ENCODE results near the gene SLC7A7.
A peak's percentile ranks its signal among the peaks of the same experiment; 100 is the strongest.
"Not testable (repeated sequence)": the region's sequence is repeated elsewhere in the genome, so short reads cannot be mapped to it uniquely, and the experiment has no call there.

The SLC7A7 gene

DNA sequence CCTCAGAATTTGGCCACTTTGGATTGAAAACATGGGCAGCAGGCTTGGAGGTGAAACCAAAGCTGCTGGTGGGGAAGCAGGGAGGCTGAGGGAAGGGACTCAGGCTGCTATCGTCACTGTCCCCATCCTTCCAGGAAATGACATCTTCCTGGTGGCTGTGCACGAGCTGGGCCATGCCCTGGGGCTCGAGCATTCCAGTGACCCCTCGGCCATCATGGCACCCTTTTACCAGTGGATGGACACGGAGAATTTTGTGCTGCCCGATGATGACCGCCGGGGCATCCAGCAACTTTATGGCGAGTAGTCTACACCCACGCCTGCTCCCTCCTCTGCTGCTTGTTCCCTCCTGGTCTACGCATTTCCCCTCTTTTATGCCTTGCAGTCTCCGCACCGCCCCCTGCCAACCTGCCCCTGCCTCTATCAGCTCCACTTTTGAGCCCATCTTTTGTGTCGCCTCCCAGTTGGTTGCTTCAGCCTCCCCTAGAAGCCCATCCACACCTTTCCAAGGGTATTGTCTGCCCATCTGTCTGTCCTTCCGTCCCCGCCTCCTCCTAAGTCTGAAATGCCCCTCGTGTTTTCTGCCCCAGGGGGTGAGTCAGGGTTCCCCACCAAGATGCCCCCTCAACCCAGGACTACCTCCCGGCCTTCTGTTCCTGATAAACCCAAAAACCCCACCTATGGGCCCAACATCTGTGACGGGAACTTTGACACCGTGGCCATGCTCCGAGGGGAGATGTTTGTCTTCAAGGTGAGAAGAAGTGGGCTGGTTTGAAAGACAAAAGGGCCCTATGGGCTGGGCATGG lies 28.1 kb upstream of the SLC7A7 start:
- DNase-seq: no peak

DNA sequence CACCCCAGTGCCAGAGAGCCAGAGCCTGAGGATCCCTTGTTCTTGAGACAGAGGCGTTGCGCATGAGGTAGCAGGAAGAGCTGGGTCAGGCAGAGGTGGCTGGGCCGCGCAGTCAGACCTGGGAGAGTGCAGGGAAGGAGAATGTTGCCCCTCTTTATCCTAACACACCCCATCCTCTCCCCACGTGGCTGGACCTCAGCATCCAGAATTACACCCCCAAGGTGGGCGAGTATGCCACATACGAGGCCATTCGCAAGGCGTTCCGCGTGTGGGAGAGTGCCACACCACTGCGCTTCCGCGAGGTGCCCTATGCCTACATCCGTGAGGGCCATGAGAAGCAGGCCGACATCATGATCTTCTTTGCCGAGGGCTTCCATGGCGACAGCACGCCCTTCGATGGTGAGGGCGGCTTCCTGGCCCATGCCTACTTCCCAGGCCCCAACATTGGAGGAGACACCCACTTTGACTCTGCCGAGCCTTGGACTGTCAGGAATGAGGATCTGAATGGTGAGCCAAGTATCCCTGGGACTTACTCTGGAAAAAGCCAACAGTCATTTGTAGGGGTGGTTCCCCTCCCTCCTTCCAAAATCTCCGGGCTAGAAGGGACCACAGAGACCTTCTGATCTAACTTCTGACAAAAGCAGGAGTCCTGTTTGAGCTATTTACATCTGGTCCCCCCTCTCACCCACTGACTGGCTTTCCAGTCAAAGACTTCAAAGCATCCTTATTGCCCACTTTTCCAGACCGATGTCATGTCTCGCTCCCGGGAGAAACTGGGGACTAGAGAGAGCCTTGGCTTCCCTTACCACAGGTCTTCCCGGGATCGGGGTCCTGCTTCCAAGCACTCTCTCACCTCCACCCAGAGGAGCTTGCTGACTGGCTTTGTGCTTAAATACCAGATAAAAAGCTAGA lies 27.2 kb upstream of the SLC7A7 start:
- no peak for DNase-seq

DNA sequence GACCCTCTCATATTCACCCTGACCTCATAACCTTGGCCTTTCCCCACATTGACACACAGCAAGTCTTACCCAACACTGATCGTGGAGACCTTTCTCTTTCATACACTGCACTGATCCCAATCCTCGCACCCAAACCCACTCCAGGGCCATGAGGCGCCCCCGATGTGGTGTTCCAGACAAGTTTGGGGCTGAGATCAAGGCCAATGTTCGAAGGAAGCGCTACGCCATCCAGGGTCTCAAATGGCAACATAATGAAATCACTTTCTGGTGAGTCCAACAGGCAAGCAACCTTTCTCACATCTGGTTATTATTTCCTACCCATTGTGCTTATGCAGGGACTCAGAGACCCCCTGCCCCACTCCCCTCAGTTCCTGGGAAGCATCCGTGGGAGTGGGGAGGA lies 26.5 kb upstream of the SLC7A7 start:
- no peak for DNase-seq

DNA sequence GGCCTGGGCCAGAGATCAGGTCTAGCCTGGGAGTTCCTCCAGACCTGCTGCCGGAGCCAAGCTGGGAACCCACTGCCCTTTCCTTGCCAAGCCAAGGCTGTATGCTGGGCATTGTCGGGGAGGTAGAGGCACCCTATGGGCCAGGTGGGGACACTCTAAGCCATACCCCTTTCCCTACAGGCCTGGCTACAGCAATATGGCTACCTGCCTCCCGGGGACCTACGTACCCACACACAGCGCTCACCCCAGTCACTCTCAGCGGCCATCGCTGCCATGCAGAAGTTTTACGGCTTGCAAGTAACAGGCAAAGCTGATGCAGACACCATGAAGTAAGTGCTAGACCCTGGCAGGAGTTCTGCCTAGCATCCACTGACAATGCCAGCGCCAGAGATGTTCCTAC lies 26.1 kb upstream of the SLC7A7 start:
- no peak for DNase-seq

DNA sequence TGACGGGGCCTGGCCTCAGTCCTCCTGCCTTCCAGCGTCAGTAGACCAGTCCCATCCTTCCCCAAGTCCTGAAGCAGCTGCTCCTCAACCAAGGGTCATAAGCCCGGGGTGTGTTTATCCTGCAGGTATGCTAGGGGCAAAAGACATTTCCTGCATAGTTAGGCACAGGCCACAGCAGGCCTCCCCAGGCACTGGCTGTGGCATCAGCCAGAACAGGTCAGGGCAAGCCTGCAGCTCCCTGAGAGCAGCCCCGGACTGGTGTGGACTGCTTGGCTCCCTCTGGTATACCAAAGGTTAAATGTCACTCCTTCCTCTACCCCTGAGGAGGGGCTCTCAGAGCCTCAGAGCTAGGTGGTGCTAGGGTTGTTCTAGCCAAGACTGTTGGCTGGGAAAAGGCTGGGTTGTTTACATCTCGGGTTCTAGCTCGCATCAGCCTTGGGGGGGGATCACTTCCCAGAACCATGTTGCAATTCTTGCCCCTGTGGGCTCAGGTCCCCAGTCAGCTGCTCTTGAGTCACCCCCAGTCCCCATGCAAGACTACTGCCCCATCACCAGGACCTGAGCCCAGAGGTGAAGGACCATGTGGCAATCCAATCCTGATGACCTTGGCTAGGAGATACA lies 24.0 kb upstream of the SLC7A7 start:
- DNase-seq: no peak

DNA sequence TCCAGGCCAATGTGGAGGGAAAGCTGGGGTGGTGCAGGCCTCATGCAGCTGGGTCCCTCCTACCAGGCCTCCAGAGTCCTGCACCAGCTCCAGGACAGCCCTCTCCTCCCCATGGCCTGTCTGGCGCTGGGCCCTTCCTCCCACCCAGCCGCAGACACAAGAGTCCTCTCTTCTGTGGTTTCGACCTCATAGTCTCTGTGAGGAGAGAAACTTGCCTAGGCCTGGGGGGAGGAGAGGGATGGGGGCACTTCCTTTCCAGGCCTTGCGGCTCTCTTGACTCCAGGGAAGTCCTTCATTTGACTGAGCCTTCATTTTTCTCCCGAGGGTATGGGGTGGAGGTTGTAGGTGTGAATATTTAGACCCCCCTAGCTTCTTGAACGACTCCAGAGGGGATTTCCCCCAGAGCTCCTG lies 23.4 kb upstream of the SLC7A7 start:
- DNase-seq: no peak

DNA sequence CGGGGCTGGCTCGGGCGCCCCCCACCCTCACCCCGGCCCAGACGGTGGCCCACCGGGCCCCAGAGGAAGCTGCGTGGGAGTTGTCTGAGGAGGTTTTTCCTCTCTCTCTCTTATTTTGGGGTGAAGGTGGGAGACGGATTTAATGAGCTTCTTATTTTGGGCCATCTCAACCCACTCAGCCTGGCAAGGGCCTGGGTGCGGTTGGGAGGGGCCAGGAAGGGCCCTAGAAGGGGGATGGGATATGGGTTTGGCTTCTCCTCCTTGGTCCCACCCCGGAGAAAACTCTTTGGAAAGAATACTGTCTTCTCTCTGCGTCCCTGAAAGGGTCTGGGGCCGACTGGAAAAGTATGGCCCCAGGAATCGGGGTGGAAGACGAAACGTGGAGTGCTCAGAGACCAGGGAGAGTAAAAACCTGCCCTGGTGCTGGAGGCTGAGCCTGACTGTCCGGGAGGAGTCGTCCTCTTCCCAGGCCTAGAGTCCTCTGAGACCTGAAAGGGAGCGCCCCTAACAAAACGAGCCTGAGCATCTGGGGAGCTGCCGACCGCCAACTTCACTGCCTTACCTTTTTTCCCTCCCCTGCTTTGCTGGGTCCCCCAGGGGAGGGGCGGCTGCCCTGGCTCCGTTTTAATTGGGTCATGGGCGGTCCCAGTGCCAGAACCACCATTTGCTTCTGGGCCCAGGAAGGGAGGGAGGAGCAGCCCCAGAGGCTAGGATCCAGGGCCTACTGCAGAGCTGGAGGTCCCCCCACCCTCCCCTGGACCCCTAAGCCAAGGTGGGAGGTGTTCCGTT lies 22.7 kb upstream of the SLC7A7 start:
- no peak for DNase-seq

DNA sequence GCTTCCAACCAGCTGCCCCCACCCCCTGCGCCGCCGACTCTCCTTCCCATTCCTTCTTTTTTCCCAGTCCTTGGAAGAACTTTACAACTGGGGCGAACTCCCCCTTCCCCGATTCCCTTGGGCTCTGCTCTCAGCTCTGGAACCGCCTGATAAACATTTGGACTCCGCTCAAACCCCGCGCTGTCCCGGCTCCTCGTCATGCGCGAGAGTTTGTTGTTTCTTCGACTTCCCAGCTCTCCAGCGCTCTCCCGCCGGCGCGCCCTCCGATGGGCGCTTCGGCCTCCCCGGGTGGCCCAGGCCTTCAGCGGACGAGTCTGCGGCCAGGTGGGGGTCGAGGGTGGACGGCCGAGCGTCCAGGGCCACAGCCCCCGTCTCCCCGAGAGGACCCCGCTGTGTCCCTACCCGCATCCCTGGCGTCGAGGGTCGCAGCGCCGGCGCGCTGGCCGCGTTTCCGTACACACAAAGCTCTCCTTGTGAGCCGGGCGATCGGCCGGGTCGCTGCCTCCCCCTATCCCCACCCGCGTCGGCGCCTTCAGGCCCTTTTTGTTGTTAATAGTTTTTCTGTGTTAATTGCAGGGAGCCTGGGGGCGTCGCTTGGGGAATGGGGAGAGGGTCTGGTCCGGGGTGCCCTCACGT lies 22.0 kb upstream of the SLC7A7 start:
- DNase-seq: no peak

DNA sequence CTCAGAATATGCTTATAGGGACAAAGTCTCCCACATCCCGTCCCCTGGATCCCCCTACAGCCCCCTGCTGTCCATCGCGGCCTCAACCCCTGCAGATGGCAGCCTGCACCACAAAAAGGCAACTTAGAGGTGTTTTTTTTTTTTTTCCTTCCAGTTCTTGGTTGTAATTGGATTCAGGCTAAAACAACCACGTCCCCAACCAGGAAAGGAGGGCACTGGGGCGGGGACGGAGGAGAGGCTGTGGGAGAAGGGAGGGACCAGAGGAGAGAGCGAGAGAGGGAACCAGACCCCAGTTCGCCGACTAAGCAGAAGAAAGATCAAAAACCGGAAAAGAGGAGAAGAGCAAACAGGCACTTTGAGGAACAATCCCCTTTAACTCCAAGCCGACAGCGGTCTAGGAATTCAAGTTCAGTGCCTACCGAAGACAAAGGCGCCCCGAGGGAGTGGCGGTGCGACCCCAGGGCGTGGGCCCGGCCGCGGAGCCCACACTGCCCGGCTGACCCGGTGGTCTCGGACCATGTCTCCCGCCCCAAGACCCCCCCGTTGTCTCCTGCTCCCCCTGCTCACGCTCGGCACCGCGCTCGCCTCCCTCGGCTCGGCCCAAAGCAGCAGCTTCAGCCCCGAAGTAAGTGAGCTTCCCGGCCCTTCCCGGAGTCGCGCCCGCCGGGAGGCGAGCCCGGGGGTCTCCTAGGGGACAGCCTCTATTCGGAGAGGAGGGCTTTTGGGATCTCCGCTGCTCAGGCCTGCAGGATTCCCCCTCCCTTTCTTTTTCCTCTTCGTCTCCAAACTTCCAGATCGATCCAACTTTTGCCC lies 21.3 kb upstream of the SLC7A7 start, which contains the start of gene MMP14:
MMP14 (plus strand) TSS at position 285 of the 813 bp plus-strand sequence; CDS start at position 518, 233 bp downstream.
- DNase-seq: peak; percentile 48

DNA sequence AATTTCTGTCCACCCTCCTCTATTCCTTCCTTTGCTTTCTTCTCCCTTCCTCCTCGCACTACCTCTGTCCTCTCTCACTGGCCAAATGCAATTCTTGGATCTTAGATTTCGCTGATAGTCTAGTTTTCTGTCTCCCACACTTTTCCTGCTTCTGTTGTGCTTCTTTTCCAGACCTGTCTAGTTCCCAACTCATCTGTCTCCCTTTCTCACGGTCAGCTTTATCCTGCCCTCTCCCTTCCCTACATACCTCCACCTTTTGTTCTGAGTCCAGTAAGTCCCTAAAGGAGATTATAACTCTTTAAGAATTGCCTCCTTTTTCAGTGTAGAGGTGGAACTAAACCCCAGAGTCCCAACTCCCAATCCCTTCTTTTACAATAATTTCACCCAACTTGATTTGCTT lies 20.3 kb upstream of the SLC7A7 start:
- DNase-seq: no peak

DNA sequence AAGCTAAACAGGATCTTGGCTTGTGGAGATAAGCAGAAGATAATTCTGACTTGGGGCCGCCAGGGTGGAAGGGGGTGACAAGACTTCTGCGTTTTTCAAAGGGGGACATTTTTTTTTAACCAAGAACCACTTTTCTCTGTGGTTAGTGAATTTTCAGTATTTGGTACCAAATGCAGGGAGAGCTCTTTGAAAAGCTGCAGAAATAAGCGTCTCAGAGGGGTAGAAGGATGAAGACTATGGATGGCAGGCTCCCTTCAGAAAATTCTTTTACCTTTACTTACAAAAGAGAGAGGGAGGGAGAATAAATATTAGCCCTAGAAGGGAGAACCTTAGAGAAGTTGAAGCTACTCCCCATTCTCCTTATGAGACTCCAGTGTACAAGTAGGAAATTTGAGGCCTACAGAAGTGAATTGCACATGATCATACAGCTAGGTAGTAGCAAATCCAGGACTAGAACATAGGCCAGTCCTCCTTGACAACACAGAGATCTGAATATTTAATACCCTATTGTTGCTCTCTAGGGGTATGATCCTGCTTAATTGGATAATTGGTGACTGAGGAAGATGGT lies 15.3 kb upstream of the SLC7A7 start:
- DNase-seq: no peak

DNA sequence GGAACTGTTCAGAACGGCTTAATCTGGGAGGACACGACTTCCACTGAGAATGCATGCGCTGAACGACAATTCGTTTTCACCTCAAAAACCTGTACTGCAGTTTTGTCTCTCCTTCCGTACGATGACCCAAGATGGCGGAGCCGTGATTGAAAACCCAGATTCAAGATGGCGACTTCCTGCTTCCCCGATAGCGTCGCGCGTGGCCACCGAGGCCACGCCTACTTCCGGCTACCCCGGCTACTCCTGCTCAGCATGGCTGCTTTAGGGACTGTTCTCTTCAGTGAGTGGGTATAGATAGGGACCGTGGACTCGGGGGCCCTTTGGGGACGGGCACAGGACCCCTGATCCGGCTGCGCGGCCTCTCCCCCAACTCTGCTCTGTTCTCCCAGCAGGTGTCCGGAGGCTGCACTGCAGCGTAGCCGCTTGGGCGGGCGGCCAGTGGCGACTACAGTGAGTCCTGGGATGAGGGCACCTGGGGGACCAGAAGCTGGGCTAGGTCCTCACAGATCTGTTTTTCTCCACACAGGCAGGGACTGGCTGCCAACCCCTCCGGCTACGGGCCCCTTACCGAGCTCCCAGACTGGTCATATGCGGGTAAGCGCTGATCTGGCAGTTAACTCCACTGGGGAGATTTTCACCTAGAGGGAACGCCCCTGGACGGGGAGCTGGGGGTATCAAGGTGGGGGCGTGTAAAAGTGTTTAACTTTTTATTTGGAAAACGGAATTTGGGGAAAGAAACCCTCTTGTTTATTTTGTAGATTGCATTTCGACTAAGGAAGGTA lies 14.6 kb upstream of the SLC7A7 start, which contains the start of gene MRPL52:
MRPL52 (plus strand) TSS at position 227 of the 782 bp plus-strand sequence; CDS start at position 253, 26 bp downstream.
- DNase-seq: peak; percentile 88

DNA sequence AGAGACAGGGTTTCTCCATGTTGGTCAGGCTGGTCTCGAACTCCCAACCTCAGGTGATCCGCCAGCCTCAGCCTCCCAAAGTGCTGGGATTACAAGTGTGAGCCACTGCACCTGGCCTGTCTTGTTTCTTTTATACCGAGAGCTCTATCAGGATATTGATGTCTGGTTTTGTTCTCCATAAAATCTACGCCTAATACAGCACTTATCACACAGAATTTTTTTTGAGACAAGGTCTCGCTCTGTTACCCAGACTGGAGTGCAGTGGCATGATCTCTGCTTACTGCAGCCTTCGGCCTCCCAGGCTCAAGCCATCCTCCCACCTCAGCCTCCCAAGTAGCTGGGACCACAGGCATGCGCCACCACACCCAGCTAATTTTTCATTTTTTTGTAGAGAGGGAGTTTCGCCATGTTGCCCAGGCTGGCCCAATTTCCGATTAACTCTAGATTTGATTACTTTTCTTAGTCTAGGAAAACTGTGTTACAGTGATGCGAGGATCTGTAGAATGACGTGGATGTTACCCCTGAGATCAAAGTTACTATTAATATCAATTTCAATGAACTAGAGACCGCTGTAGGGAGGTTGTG lies 13.9 kb upstream of the SLC7A7 start:
- not testable (repeated sequence) for DNase-seq

DNA sequence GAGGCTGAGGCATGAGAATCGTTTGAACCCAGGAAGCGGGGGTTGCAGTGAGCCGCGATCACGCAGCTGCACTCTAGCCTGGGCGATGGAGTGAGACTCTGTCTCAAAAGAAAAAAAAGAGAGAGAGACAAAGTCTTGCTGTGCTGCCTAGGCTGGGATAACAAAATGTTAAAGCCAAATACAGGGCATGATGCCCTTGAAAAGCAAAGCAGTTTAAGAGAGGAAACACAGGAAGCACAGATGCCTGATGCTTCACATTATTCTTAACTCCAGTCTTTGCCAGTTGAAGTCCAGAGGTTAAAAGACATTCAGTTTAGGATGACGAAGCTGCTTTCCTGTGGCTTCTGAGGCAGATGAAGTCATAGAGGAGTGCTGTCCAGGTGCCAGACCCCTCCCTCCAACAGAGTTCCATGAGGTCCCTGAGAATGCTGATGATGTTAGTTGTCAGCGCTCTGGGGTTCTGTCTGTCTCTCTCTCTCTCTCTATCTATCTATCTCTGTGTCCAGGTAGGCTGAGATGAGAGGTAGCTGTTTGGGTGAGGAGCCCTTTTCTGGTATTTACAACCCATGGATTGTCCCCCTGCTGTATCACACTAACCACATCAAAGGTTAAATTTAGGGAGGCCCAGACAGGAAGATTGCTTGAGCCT lies 9.6 kb upstream of the SLC7A7 start:
- DNase-seq: peak; percentile 94

DNA sequence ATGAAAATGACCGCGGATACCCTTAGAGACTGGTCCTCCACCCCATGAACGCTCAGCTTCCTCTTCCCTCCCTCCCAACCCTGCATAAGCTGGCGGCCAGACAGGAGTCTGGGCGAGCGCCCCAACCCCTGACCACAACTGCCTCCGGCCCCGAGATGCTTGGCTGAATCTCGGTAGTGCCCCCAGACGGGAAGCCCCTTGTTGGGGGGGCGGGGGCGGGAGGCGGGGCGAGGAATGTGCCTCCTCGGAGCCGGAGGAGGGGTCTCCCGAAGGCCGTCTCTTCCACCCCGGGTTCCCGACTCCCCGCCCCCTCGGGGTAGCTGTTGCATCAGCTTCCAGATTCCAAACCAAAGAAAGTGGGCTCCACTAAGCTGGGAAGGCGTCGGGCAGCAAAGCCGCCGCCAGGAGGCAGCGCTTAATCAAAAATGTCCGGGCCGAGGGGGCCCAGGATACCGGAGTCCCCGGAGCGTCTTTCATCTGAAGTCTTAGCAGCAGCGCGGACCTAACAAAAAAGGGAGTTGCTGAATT lies 7.4 kb upstream of the SLC7A7 start:
- DNase-seq: peak; percentile 84

DNA sequence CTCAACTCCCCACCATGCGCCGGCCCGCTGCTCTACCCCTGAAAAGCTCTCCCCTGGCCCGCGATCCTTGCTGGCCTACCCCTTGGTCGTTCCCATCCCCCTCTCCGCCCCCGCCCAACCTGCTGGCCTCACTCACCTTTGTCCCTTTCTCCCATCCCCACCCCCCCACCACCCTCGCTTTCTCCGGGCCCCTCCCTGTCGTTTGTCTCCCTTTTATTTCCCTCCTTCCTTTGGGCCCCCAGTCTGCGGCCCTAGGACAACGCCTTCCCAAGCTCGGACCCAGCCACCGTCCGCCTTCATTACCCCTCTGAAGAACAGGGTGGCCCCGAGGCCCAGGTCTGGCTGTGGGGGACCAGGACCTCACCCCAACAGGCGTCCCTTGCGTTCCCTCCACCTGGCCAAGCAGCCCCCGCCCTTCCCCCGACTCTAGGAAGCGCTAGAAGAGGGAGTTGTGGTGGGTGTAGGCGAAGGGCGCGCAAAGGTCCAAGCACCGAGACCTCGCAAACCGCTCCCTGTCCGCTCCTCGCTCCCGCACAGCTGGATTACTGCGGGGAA lies 6.9 kb upstream of the SLC7A7 start:
- DNase-seq: no peak

DNA sequence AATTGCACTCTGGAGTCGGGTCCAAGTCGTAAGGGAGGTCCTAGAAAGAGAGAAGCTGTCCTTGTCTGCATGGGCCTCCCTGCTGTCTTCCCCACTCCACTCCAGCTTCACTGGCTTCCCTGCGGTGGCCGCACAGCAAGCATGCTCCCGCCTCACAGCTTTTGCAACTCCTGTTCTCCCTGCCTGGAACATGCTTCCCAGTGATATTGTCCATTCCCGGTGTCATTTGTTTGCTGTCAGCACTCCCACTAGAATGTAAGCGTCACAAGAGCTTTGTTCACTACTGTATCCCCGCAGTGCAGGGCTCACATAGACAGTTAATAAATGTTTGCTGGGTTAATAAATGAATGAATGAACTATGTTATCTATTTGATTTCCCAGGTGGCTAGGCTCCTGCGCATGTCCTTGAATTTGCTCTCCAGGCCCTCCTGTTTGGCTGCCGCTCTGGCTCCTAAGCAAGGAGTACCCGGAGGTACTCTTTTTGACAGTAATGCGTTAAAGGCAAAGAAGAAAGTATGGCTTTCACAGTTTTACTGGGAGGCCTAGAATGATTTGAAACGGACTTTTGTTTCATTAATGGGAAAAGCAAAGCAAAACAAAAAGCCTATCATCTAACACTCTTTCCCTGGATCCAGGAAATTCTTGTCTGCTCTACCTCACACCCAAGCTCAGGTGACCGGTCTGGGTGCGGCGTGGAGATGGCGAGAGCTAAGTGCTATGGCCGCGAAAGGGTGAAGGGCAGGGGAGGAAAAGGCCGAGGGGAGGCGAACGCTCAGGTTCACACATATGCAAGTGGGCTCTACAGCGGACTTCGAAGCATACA lies 6.2 kb upstream of the SLC7A7 start:
- no peak for DNase-seq

Data from kidney glomerular epithelial cell (primary cell).